NCI-H2081 treated with DMSO at 0.1 percent for 48 hours (cell line): Measurements from ENCODE around the gene NEDD4L.

Experiments used
- DNase-seq: peaks from one replicate; lab custom pipeline; 2025; lab: John Stamatoyannopoulos, UW

NEDD4L gene

GRCh38 chr18:58118536-58118935 is 74.5 kb downstream of the NEDD4L start:
- DNase-seq: no peak

- no peak for DNase-seq
These were observed 75.8 kb downstream of the NEDD4L start for GRCh38 chr18:58119819-58120218.

- no peak for DNase-seq
These were observed 80.4 kb downstream of the NEDD4L start for GRCh38 chr18:58124475-58124874.

- DNase-seq: no peak
These were observed 81.2 kb downstream of the NEDD4L start for GRCh38 chr18:58125183-58125582.

GRCh38 chr18:58125756-58126155 is 81.7 kb downstream of the NEDD4L start:
- no peak for DNase-seq

- DNase-seq: no peak
These were observed 84.7 kb downstream of the NEDD4L start for GRCh38 chr18:58128381-58129374.

- no peak for DNase-seq
These were observed 88.7 kb downstream of the NEDD4L start for GRCh38 chr18:58132595-58133261.

- no peak for DNase-seq
These were observed 91.2 kb downstream of the NEDD4L start for GRCh38 chr18:58135183-58135641.

- DNase-seq: no peak
These were observed 91.8 kb downstream of the NEDD4L start for GRCh38 chr18:58135701-58136331.

- no peak for DNase-seq
These were observed 92.9 kb downstream of the NEDD4L start for GRCh38 chr18:58136879-58137278.

- no peak for DNase-seq
These were observed 95.7 kb downstream of the NEDD4L start for GRCh38 chr18:58139459-58140386.

GRCh38 chr18:58140387-58141325 is 96.6 kb downstream of the NEDD4L start:
- no peak for DNase-seq

GRCh38 chr18:58143386-58143785 is 99.4 kb downstream of the NEDD4L start:
- no peak for DNase-seq

GRCh38 chr18:58144106-58144505 is 100.1 kb downstream of the NEDD4L start:
- no peak for DNase-seq

- DNase-seq: peak; percentile 15
These were observed 100.8 kb downstream of the NEDD4L start for GRCh38 chr18:58144671-58145285.

GRCh38 chr18:58146099-58146498 is 102.1 kb downstream of the NEDD4L start:
- no peak for DNase-seq

- no peak for DNase-seq
These were observed 105.0 kb downstream of the NEDD4L start for GRCh38 chr18:58148954-58149471.

GRCh38 chr18:58150772-58151171 is 106.7 kb downstream of the NEDD4L start:
- DNase-seq: no peak

- no peak for DNase-seq
These were observed 108.2 kb downstream of the NEDD4L start for GRCh38 chr18:58152216-58152615.

- DNase-seq: no peak
These were observed 108.9 kb downstream of the NEDD4L start for GRCh38 chr18:58152891-58153290.
